ENCODE data around the gene ZNF534.

- TF ChIP-seq CTCF (IDR thresholded peaks at IDR 0.05), result no peak
- no peak for TF ChIP-seq POLR2A (IDR thresholded peaks at IDR 0.05)
- peak; percentile 63 for TF ChIP-seq POLR2AphosphoS5 (IDR thresholded peaks at IDR 0.05)
These were observed 24.6 kb downstream of the ZNF534 start, which contains the start of gene ZNF578 for GRCh38 chr19:52453324-52454094.
